HepG2 (cell line): ENCODE measurements around the gene HSPA1A. TPM values are rescaled to one million over a fixed set of nuclear protein-coding genes. Genes with fewer than 3 reads are reported as not detected.

Experiments used
- CEBPG ChIP-seq: IDR thresholded peaks from 2 replicates; pipeline ENCODE4 v1.6.1; 2016
- CREB1 ChIP-seq, 2 experiments: fragments of 450-650 bp in 1 of 2; IDR thresholded peaks; 2 replicates each; pipeline ENCODE4 v1.6.1; 2016 to 2017; ENCODE audit warnings: control low read depth in 1 of 2, mild to moderate bottlenecking in 1 of 2, missing compliant biosample characterization in 1 of 2, missing genetic modification characterization in 1 of 2
- SMAD3 ChIP-seq: sonication (generic); formaldehyde crosslinking; IDR thresholded peaks from 2 replicates; pipeline ENCODE4 v1.4.0; 2020; ENCODE audit warnings: missing genetic modification reagents
- SMC3 ChIP-seq: IDR thresholded peaks from 2 replicates; pipeline ENCODE4 v1.6.1; 2011; ENCODE audit warnings: low read length, improper control_type of control experiment
- ZMYM2 ChIP-seq: sonication (generic); formaldehyde crosslinking; IDR thresholded peaks from 2 replicates; pipeline ENCODE4 v1.8.0; 2022; ENCODE audit warnings: mild to moderate bottlenecking, missing genetic modification reagents
- ZNF446 ChIP-seq: sonication (generic); formaldehyde crosslinking; IDR thresholded peaks from 2 replicates; pipeline ENCODE4 v1.5.0; 2020; ENCODE audit warnings: mild to moderate bottlenecking, missing genetic modification reagents
- ZNF569 ChIP-seq: sonication (generic); formaldehyde crosslinking; IDR thresholded peaks from 2 replicates; pipeline ENCODE4 v1.5.0; 2020; ENCODE audit warnings: mild to moderate bottlenecking, missing genetic modification reagents, moderate library complexity, borderline replicate concordance
- polyA plus RNA-seq, 8 experiments: library from polyadenylated mRNA; depleted of rRNA in 3 of 8; stranded (reverse) in 7 of 8; unstranded in 1 of 8; fragments of >200 nt; fragmentation: Illumina TruSeq in 4 of 8; extraction: Trizol in 4 of 8; gene quantifications; 2 replicates each; pipeline versions ENCODE4 v1.2.1 to v1.2.3, GENCODE V29; 2011 to 2016; ENCODE audit warnings: low read depth in 4 of 8, missing spikeins in 1 of 8, mixed read lengths in 1 of 8; ENCODE audit not compliant: insufficient read depth in 1 of 8
- total RNA-seq, 5 experiments: library from RNA; depleted of rRNA; stranded (reverse); fragments of >200 nt; fragmentation: Illumina TruSeq; extraction: Trizol; gene quantifications; 2 replicates each; pipeline ENCODE4 v1.2.3, GENCODE V29; 2016; ENCODE audit warnings: low read depth in 1 of 5
- TF ChIP-seq, protein P1 (sequence below): sonication (generic); formaldehyde crosslinking; IDR thresholded peaks from 2 replicates; pipeline ENCODE4 v1.5.0; 2020; ENCODE audit warnings: mild to moderate bottlenecking, missing genetic modification reagents
- TF ChIP-seq, protein P2 (sequence below): IDR thresholded peaks from 2 replicates; pipeline ENCODE4 v1.6.1; 2016; ENCODE audit warnings: low read depth, control low read depth
- TF ChIP-seq, protein P3 (sequence below): sonication (generic); formaldehyde crosslinking; IDR thresholded peaks from 2 replicates; pipeline ENCODE4 v1.4.0; 2020; ENCODE audit warnings: missing genetic modification reagents
- TF ChIP-seq, protein P4 (sequence below): sonication (generic); formaldehyde crosslinking; IDR thresholded peaks from 2 replicates; pipeline ENCODE4 v1.9.0; 2021; ENCODE audit warnings: mild to moderate bottlenecking, missing genetic modification reagents
- TF ChIP-seq, protein P5 (sequence below): sonication (generic); formaldehyde crosslinking; IDR thresholded peaks from 2 replicates; pipeline ENCODE4 v1.4.0; 2020; ENCODE audit warnings: missing genetic modification reagents

The HSPA1A gene
- total and polyA plus RNA-seq, 2 of the 13 experiments (the other 11 are each of a cell fraction or from before 2014, with no cell fraction given) = 44.5 to 85.0 TPM

DNA sequence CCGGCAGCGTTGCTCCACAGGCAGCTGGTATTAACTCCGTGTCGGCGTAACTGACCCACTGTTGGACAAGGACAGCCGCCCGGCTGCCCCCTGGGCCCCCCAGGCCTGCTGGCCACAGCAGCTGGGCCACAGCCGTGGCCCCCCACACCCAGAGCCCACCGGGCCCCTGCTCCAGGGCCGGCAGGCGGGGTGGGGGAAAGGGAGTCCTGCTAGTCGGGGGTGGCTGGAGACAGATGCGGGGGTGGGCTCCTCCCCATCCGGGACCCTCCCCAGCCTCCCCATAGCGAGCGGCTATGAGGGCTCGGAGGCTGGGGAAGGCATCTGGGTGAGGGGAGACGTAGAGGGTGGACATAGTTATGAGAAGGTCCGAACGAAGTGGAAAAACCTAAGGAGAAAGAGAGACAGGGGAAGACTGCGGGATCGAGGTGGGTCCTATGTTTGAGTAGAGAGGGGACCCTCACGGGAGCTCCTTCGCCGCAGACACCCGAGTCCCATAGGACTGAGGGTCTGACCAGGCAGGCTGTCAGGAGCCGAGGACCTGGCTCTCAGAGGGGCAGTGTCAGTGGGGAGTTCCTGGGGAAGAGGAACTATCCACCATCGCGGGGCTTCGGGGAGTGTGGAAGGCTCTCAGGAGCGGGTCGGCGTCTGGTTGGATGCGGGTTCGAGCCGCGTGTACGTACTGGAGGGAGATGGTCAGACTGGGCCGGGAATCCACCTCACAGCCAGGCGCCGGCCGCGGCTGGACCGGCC is 20.3 kb upstream of the HSPA1A start (continued):
- TF ChIP-seq, protein P1, sequence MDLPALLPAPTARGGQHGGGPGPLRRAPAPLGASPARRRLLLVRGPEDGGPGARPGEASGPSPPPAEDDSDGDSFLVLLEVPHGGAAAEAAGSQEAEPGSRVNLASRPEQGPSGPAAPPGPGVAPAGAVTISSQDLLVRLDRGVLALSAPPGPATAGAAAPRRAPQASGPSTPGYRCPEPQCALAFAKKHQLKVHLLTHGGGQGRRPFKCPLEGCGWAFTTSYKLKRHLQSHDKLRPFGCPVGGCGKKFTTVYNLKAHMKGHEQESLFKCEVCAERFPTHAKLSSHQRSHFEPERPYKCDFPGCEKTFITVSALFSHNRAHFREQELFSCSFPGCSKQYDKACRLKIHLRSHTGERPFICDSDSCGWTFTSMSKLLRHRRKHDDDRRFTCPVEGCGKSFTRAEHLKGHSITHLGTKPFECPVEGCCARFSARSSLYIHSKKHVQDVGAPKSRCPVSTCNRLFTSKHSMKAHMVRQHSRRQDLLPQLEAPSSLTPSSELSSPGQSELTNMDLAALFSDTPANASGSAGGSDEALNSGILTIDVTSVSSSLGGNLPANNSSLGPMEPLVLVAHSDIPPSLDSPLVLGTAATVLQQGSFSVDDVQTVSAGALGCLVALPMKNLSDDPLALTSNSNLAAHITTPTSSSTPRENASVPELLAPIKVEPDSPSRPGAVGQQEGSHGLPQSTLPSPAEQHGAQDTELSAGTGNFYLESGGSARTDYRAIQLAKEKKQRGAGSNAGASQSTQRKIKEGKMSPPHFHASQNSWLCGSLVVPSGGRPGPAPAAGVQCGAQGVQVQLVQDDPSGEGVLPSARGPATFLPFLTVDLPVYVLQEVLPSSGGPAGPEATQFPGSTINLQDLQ (CRISPR knock-in tag) = peak; percentile 10; the same call in 1 of the 2 replicates
- TF ChIP-seq, protein P2, sequence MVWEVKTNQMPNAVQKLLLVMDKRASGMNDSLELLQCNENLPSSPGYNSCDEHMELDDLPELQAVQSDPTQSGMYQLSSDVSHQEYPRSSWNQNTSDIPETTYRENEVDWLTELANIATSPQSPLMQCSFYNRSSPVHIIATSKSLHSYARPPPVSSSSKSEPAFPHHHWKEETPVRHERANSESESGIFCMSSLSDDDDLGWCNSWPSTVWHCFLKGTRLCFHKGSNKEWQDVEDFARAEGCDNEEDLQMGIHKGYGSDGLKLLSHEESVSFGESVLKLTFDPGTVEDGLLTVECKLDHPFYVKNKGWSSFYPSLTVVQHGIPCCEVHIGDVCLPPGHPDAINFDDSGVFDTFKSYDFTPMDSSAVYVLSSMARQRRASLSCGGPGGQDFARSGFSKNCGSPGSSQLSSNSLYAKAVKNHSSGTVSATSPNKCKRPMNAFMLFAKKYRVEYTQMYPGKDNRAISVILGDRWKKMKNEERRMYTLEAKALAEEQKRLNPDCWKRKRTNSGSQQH = no peak
- no peak for TF ChIP-seq CEBPG (CRISPR knock-in tag)
- TF ChIP-seq CREB1 (IDR thresholded peaks at IDR 0.05) = no peak
- TF ChIP-seq CREB1 (CRISPR knock-in tag; IDR thresholded peaks at IDR 0.05) = no peak
- no peak for TF ChIP-seq SMC3
- TF ChIP-seq, protein P3, sequence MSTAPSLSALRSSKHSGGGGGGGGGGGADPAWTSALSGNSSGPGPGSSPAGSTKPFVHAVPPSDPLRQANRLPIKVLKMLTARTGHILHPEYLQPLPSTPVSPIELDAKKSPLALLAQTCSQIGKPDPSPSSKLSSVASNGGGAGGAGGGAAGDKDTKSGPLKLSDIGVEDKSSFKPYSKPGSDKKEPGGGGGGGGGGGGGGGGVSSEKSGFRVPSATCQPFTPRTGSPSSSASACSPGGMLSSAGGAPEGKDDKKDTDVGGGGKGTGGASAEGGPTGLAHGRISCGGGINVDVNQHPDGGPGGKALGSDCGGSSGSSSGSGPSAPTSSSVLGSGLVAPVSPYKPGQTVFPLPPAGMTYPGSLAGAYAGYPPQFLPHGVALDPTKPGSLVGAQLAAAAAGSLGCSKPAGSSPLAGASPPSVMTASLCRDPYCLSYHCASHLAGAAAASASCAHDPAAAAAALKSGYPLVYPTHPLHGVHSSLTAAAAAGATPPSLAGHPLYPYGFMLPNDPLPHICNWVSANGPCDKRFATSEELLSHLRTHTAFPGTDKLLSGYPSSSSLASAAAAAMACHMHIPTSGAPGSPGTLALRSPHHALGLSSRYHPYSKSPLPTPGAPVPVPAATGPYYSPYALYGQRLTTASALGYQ (CRISPR knock-in tag) = no peak
- TF ChIP-seq, protein P4, sequence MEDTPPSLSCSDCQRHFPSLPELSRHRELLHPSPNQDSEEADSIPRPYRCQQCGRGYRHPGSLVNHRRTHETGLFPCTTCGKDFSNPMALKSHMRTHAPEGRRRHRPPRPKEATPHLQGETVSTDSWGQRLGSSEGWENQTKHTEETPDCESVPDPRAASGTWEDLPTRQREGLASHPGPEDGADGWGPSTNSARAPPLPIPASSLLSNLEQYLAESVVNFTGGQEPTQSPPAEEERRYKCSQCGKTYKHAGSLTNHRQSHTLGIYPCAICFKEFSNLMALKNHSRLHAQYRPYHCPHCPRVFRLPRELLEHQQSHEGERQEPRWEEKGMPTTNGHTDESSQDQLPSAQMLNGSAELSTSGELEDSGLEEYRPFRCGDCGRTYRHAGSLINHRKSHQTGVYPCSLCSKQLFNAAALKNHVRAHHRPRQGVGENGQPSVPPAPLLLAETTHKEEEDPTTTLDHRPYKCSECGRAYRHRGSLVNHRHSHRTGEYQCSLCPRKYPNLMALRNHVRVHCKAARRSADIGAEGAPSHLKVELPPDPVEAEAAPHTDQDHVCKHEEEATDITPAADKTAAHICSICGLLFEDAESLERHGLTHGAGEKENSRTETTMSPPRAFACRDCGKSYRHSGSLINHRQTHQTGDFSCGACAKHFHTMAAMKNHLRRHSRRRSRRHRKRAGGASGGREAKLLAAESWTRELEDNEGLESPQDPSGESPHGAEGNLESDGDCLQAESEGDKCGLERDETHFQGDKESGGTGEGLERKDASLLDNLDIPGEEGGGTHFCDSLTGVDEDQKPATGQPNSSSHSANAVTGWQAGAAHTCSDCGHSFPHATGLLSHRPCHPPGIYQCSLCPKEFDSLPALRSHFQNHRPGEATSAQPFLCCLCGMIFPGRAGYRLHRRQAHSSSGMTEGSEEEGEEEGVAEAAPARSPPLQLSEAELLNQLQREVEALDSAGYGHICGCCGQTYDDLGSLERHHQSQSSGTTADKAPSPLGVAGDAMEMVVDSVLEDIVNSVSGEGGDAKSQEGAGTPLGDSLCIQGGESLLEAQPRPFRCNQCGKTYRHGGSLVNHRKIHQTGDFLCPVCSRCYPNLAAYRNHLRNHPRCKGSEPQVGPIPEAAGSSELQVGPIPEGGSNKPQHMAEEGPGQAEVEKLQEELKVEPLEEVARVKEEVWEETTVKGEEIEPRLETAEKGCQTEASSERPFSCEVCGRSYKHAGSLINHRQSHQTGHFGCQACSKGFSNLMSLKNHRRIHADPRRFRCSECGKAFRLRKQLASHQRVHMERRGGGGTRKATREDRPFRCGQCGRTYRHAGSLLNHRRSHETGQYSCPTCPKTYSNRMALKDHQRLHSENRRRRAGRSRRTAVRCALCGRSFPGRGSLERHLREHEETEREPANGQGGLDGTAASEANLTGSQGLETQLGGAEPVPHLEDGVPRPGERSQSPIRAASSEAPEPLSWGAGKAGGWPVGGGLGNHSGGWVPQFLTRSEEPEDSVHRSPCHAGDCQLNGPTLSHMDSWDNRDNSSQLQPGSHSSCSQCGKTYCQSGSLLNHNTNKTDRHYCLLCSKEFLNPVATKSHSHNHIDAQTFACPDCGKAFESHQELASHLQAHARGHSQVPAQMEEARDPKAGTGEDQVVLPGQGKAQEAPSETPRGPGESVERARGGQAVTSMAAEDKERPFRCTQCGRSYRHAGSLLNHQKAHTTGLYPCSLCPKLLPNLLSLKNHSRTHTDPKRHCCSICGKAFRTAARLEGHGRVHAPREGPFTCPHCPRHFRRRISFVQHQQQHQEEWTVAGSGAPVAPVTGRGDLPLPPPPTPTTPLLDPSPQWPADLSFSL (CRISPR knock-in tag) = no peak
- no peak; the same call in 1 of the 2 replicates for TF ChIP-seq SMAD3 (CRISPR knock-in tag)
- TF ChIP-seq, protein P5, sequence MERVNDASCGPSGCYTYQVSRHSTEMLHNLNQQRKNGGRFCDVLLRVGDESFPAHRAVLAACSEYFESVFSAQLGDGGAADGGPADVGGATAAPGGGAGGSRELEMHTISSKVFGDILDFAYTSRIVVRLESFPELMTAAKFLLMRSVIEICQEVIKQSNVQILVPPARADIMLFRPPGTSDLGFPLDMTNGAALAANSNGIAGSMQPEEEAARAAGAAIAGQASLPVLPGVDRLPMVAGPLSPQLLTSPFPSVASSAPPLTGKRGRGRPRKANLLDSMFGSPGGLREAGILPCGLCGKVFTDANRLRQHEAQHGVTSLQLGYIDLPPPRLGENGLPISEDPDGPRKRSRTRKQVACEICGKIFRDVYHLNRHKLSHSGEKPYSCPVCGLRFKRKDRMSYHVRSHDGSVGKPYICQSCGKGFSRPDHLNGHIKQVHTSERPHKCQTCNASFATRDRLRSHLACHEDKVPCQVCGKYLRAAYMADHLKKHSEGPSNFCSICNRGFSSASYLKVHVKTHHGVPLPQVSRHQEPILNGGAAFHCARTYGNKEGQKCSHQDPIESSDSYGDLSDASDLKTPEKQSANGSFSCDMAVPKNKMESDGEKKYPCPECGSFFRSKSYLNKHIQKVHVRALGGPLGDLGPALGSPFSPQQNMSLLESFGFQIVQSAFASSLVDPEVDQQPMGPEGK (CRISPR knock-in tag) = peak; percentile 93
- no peak for TF ChIP-seq ZMYM2 (CRISPR knock-in tag)
- no peak for TF ChIP-seq ZNF569 (CRISPR knock-in tag)
- TF ChIP-seq ZNF446 = 0 out of 2 replicates have a peak, but pooled peaks have one; percentile 44
